Caki2 (cell line): ENCODE measurements around the gene TRIML1. TPM values are rescaled to one million over a fixed set of nuclear protein-coding genes. Genes with fewer than 3 reads are reported as not detected.

ENCODE experiments used
- DNase-seq: peaks from one replicate; pipeline ENCODE4 v3.0.0-alpha.2; 2015; ENCODE audit warnings: low read depth
- in situ Hi-C: cut with HindIII; loops from 2 replicates; pipeline ENCODE4 v1.10.0; 2016; ENCODE audit warnings: low sequenced_read_pairs, low pct_unique_long_range_greater_than_20kb, mixed read lengths
- total RNA-seq: library from RNA; depleted of rRNA; stranded (reverse); fragments of >200 nt; shearing (Covaris generic); gene quantifications from 2 replicates; pipeline ENCODE4 v1.2.3, GENCODE V29; 2014; ENCODE audit warnings: low replicate concordance; rRNA removed

The TRIML1 gene
- total RNA-seq, 1 experiment from 2014 or later: not detected

GRCh38 chr4:188195389-188195985 lies 56.2 kb downstream of the TRIML1 start:
- in situ Hi-C loops: no loop called here
- DNase-seq: no peak

GRCh38 chr4:188196134-188196735 lies 57.0 kb downstream of the TRIML1 start:
- in situ Hi-C loops: no loop called here
- DNase-seq: no peak

Other genes starting within 250 kb of the TRIML1 start
- not detected in 2 replicates for gene ZFP42, start 143.7 kb upstream of the TRIML1 start, total RNA-seq
- not detected in 2 replicates for gene TRIML2, start 29.8 kb upstream of the TRIML1 start, total RNA-seq